Astrocyte of the spinal cord (primary cell): Measurements from ENCODE around the gene DOCK3.

Experiments used
- DNase-seq: peaks from one replicate; pipeline ENCODE4 v3.0.0; 2011; ENCODE audit warnings: low read depth, low spot score
- H3K4me3 ChIP-seq: 2 replicates; pipeline ENCODE4 v1.5.1; 2011; ENCODE audit warnings: low read depth, mild to moderate bottlenecking, low read length, moderate library complexity
- in situ Hi-C: cut with HindIII; loops from 2 replicates; pipeline ENCODE4 v1.10.0; 2017; ENCODE audit warnings: low sequenced_read_pairs
- TF ChIP-seq, protein P1 (sequence below): IDR thresholded peaks from 2 replicates; pipeline ENCODE4 v1.5.1; 2012; ENCODE audit warnings: low read depth, mild to moderate bottlenecking, low read length, inconsistent platforms

Gene DOCK3

DNA sequence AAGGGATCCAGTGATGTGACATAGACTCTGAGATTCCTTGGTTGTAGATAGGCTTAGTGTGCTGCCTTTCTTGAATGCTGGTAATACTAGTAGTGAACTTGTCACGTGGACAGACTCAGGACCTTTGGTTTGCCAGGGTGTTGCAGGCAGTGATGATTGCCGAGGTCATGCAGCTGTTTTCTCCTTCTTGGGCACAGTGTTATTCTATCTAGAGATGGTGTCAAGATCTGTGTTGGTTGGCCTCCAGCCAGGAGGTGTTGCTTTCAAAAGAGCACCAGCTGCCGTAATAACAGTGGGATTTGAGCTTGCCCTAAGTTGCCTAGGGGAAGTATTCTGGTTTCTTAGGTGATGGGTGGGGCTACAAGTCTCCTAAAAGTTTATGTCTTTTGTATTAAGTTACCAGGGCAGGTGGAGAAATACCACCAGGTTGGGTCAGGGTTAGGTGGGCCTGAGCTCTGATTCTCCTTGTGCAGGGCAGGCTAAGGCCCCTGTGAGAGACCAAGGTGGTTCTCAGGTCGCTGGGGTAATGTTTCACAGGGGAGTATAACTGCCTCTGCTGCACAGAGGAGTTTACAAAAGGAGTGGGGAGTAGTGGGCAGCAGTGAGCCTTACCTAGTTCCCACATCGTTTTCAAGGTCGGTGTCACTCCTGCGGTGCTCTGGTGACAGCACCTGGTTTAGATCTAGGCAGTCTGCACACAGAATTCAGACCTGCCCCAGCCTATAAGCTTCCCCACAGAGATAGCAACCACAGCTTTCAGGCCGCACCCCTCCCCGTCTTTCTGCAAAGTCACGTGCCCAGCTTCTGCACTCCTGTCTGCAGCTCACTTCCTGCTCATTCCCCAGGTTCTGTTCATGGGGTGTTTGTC, 350.3 kb downstream of the DOCK3 start:
- H3K4me3 ChIP-seq, result no peak overlapping the region
- DNase-seq, result no peak
- TF ChIP-seq, protein P1, sequence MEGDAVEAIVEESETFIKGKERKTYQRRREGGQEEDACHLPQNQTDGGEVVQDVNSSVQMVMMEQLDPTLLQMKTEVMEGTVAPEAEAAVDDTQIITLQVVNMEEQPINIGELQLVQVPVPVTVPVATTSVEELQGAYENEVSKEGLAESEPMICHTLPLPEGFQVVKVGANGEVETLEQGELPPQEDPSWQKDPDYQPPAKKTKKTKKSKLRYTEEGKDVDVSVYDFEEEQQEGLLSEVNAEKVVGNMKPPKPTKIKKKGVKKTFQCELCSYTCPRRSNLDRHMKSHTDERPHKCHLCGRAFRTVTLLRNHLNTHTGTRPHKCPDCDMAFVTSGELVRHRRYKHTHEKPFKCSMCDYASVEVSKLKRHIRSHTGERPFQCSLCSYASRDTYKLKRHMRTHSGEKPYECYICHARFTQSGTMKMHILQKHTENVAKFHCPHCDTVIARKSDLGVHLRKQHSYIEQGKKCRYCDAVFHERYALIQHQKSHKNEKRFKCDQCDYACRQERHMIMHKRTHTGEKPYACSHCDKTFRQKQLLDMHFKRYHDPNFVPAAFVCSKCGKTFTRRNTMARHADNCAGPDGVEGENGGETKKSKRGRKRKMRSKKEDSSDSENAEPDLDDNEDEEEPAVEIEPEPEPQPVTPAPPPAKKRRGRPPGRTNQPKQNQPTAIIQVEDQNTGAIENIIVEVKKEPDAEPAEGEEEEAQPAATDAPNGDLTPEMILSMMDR, result no peak
- in situ Hi-C loops, result no loop called here

GRCh38 chr3:51031666-51032065, 356.9 kb downstream of the DOCK3 start:
- TF ChIP-seq, protein P1, result no peak
- DNase-seq, result no peak
- H3K4me3 ChIP-seq, result no peak overlapping the region
- in situ Hi-C loops, result no loop called here

- no peak overlapping the region for H3K4me3 ChIP-seq
- in situ Hi-C loops, result no loop called here
- TF ChIP-seq, protein P1, result no peak
- no peak for DNase-seq
These were observed 360.9 kb downstream of the DOCK3 start for GRCh38 chr3:51035630-51036029.

- no peak for DNase-seq
- in situ Hi-C loops, result no loop called here
- TF ChIP-seq, protein P1, result no peak
- no peak overlapping the region for H3K4me3 ChIP-seq
These were observed 370.3 kb downstream of the DOCK3 start for GRCh38 chr3:51044982-51045381.

GRCh38 chr3:51052562-51052961, 377.8 kb downstream of the DOCK3 start:
- TF ChIP-seq, protein P1, result no peak
- no peak overlapping the region for H3K4me3 ChIP-seq
- no peak for DNase-seq
- in situ Hi-C loops, result no loop called here

DNA sequence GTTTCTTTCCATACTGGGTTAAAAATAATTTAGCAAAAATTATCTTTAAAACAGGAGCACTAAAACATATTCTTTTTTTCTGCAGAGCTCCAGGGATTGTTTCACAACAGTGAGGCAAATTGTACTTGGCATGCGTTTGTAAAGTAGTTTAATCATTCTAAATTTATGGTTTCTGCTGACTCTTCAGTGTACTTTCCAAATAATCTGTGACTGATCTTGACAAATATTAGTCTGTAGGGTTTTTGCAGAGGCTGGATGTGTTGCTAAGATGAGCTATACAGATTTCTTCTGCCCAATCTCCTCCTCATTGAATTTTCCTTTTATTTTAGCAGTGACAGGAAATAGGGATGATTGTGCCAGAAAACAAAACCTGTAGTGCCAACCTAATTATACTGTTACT, 382.4 kb downstream of the DOCK3 start:
- TF ChIP-seq, protein P1, result no peak
- in situ Hi-C loops, result no loop called here
- DNase-seq, result no peak

More for the DNA sequence above, 382.4 kb downstream of the DOCK3 start:
- H3K4me3 ChIP-seq, result no peak overlapping the region
